ENCODE measurements around the gene PIEZO2.

DNA sequence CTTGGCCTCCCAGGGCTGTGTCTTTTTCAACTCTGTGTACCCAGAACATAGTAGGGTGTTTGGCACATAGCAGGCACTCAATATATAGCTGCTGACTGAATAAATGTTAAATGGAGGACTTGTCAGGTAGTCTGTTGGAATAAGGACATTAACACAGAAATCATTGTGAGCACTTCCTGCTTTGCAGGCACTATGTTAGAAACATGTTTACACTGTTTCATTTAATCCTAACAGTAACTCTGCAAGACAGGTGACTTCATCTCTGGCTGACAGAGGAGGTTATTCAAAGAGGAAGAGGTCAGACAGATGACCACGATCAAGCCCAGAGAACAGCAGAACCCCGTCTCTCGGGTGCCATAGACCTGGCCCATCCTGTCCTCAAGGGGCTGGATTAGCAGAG lies 28.0 kb upstream of the PIEZO2 start:
- TF ChIP-seq, protein P1, sequence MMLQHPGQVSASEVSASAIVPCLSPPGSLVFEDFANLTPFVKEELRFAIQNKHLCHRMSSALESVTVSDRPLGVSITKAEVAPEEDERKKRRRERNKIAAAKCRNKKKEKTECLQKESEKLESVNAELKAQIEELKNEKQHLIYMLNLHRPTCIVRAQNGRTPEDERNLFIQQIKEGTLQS (IDR thresholded peaks at IDR 0.05; ENCODE audit: insufficient read depth, low read depth, low read length) = no peak
- TF ChIP-seq YY1 (IDR thresholded peaks at IDR 0.05; ENCODE audit: low read depth, low read length) = no peak
- TF ChIP-seq, protein P2, sequence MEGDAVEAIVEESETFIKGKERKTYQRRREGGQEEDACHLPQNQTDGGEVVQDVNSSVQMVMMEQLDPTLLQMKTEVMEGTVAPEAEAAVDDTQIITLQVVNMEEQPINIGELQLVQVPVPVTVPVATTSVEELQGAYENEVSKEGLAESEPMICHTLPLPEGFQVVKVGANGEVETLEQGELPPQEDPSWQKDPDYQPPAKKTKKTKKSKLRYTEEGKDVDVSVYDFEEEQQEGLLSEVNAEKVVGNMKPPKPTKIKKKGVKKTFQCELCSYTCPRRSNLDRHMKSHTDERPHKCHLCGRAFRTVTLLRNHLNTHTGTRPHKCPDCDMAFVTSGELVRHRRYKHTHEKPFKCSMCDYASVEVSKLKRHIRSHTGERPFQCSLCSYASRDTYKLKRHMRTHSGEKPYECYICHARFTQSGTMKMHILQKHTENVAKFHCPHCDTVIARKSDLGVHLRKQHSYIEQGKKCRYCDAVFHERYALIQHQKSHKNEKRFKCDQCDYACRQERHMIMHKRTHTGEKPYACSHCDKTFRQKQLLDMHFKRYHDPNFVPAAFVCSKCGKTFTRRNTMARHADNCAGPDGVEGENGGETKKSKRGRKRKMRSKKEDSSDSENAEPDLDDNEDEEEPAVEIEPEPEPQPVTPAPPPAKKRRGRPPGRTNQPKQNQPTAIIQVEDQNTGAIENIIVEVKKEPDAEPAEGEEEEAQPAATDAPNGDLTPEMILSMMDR (IDR thresholded peaks at IDR 0.05; ENCODE audit: control extremely low read depth in 1 of 3, insufficient read depth in 1 of 3, low read depth in 1 of 3, low read length in 3 of 3) = no peak
- no peak for TF ChIP-seq JUND (IDR thresholded peaks at IDR 0.05; ENCODE audit: low read length)
- TF ChIP-seq EGR1 (IDR thresholded peaks at IDR 0.05; ENCODE audit: borderline replicate concordance, low read depth, low read length) = no peak
